HepG2 (cell line): ENCODE measurements around the gene LAMB2. TPM values are rescaled to one million over a fixed set of nuclear protein-coding genes. Genes with fewer than 3 reads are reported as not detected.

Experiments
- FIP1L1 ChIP-seq: fragments of 200-400 bp; formaldehyde crosslinking; IDR thresholded peaks from 2 replicates; pipeline ENCODE4 v1.6.1; 2018; ENCODE audit warnings: low read depth, mild to moderate bottlenecking, low read length, moderate library complexity, borderline replicate concordance; ENCODE audit not compliant: insufficient read depth
- FOXA1 ChIP-seq, 2 experiments: fragments of 450-650 bp in 1 of 2; sonication (generic) in 1 of 2; formaldehyde crosslinking in 1 of 2; IDR thresholded peaks; 2 replicates each; pipeline versions ENCODE4 v1.4.0 to v1.6.1; 2016 to 2020; ENCODE audit warnings: missing genetic modification reagents in 1 of 2
- GLI4 ChIP-seq: sonication (generic); formaldehyde crosslinking; IDR thresholded peaks from 2 replicates; pipeline ENCODE4 v1.5.1; 2020; ENCODE audit warnings: missing genetic modification reagents, mild to moderate bottlenecking, moderate library complexity, borderline replicate concordance
- KLF15 ChIP-seq: sonication (generic); formaldehyde crosslinking; IDR thresholded peaks from 2 replicates; pipeline ENCODE4 v1.8.1; 2023; ENCODE audit warnings: borderline replicate concordance, mild to moderate bottlenecking, inconsistent platforms, missing genetic modification reagents, mixed read lengths
- RORA ChIP-seq: sonication (generic); formaldehyde crosslinking; IDR thresholded peaks from 2 replicates; pipeline ENCODE4 v1.5.0; 2020; ENCODE audit warnings: mild to moderate bottlenecking, missing genetic modification reagents, moderate library complexity
- TCF12 ChIP-seq, 2 experiments: fragments of 450-650 bp in 1 of 2; sonication (generic) in 1 of 2; formaldehyde crosslinking in 1 of 2; IDR thresholded peaks; 2 replicates each; pipeline versions ENCODE4 v1.6.1 to v1.8.0; 2017 to 2022; ENCODE audit warnings: antibody characterized with exemption in 1 of 2, mild to moderate bottlenecking in 1 of 2, missing genetic modification reagents in 1 of 2, moderate library complexity in 1 of 2
- ZNF232 ChIP-seq: sonication (generic); formaldehyde crosslinking; IDR thresholded peaks from 2 replicates; pipeline ENCODE4 v1.4.0; 2020; ENCODE audit warnings: missing genetic modification reagents, borderline replicate concordance
- ZNF891 ChIP-seq: sonication (generic); formaldehyde crosslinking; IDR thresholded peaks from 2 replicates; pipeline ENCODE4 v1.5.0; 2020; ENCODE audit warnings: mild to moderate bottlenecking, missing genetic modification reagents
- polyA plus RNA-seq, 8 experiments: library from polyadenylated mRNA; depleted of rRNA in 3 of 8; stranded (reverse) in 7 of 8; unstranded in 1 of 8; fragments of >200 nt; fragmentation: Illumina TruSeq in 4 of 8; extraction: Trizol in 4 of 8; gene quantifications; 2 replicates each; pipeline versions ENCODE4 v1.2.1 to v1.2.3, GENCODE V29; 2011 to 2016; ENCODE audit warnings: low read depth in 4 of 8, missing spikeins in 1 of 8, mixed read lengths in 1 of 8; ENCODE audit not compliant: insufficient read depth in 1 of 8
- total RNA-seq, 5 experiments: library from RNA; depleted of rRNA; stranded (reverse); fragments of >200 nt; fragmentation: Illumina TruSeq; extraction: Trizol; gene quantifications; 2 replicates each; pipeline ENCODE4 v1.2.3, GENCODE V29; 2016; ENCODE audit warnings: low read depth in 1 of 5
- TF ChIP-seq, protein P1 (sequence below): sonication (generic); formaldehyde crosslinking; IDR thresholded peaks from 2 replicates; pipeline ENCODE4 v1.9.0; 2021; ENCODE audit warnings: missing genetic modification reagents, mild to moderate bottlenecking, borderline replicate concordance
- TF ChIP-seq, protein P2 (sequence below): sonication (generic); formaldehyde crosslinking; IDR thresholded peaks from 2 replicates; pipeline ENCODE4 v1.4.0; 2020; ENCODE audit warnings: missing genetic modification reagents
- TF ChIP-seq, protein P3 (sequence below): sonication (generic); formaldehyde crosslinking; IDR thresholded peaks from 2 replicates; pipeline ENCODE4 v1.5.0; 2020; ENCODE audit warnings: mild to moderate bottlenecking, low read depth, missing genetic modification reagents, borderline replicate concordance
- TF ChIP-seq, protein P4 (sequence below), 2 experiments: IDR thresholded peaks; 2 replicates each; pipeline ENCODE4 v1.6.1; 2011 to 2012; ENCODE audit warnings: low read length in 2 of 2, borderline replicate concordance in 1 of 2, low read depth in 1 of 2, mild to moderate bottlenecking in 1 of 2, moderate library complexity in 1 of 2
- TF ChIP-seq, protein P5 (sequence below): sonication (generic); formaldehyde crosslinking; IDR thresholded peaks from 2 replicates; pipeline ENCODE4 v1.4.0; 2020; ENCODE audit warnings: low read depth, missing genetic modification reagents

LAMB2 gene
- total and polyA plus RNA-seq, 2 of the 13 experiments (the other 11 are each of a cell fraction or from before 2014, with no cell fraction given), result 208 to 443 TPM

DNA sequence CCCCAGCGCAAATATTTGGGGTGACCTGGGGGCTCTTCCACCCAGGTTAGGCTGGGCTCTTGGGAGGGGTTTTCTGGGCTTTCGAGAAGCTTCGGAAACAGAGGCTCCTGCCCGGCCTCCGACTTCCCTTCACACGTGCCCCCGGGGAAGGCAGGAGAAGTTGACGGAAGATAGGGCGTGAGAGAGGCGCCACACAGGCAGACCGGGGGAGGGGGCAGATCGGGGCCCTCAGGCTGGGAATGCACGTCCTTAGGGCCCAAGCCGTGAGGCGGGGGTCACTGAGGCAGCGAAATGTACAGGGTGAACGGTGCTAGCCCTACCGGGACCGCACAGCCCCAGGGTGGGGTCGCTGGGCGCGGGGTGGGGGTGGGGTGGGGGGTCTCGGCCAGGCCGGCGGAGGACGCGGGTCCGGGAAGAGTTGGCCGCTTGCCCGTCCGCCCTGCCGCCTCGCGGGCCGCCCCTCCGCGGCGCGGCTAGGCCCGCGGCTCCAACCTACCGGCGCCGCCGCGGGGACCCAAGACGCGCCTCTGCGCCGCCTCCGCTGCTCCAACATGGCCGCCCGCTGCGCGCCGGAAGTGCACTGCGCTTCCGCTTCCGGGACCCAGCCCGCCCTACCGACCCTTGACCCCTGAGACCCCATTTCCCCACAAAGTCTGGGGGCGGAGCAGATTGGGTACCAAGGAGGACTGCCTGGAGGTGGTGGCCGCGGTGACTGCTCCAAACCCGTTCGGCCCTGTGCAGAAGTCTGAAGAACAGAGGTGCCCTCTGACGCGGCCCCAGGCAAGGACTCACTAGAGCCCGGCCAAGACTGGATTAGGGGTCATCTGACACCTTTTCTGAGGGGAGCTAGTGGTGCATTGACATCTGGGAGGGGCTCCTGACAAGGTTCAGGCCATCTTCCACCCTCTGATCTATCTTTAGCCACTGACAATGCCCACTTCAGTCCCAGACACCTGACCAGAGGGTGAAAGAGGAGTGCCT lies 33.2 kb upstream of the LAMB2 start, which contains the start of gene CCDC71 (continued):
- TF ChIP-seq, protein P1, sequence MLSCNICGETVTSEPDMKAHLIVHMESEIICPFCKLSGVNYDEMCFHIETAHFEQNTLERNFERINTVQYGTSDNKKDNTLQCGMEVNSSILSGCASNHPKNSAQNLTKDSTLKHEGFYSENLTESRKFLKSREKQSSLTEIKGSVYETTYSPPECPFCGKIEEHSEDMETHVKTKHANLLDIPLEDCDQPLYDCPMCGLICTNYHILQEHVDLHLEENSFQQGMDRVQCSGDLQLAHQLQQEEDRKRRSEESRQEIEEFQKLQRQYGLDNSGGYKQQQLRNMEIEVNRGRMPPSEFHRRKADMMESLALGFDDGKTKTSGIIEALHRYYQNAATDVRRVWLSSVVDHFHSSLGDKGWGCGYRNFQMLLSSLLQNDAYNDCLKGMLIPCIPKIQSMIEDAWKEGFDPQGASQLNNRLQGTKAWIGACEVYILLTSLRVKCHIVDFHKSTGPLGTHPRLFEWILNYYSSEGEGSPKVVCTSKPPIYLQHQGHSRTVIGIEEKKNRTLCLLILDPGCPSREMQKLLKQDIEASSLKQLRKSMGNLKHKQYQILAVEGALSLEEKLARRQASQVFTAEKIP (CRISPR knock-in tag), result no peak
- TF ChIP-seq GLI4 (CRISPR knock-in tag) (no peak), ZNF232 (CRISPR knock-in tag) (no peak), TCF12 (IDR thresholded peaks at IDR 0.05) (no peak), TCF12 (CRISPR knock-in tag; IDR thresholded peaks at IDR 0.05) (no peak), FIP1L1 (no peak), KLF15 (CRISPR knock-in tag) (no peak), FOXA1 (IDR thresholded peaks at IDR 0.05) (no peak), FOXA1 (CRISPR knock-in tag; IDR thresholded peaks at IDR 0.05) (no peak; the same call in 1 of the 2 replicates), RORA (no peak), ZNF891 (no peak)
- TF ChIP-seq, protein P2, sequence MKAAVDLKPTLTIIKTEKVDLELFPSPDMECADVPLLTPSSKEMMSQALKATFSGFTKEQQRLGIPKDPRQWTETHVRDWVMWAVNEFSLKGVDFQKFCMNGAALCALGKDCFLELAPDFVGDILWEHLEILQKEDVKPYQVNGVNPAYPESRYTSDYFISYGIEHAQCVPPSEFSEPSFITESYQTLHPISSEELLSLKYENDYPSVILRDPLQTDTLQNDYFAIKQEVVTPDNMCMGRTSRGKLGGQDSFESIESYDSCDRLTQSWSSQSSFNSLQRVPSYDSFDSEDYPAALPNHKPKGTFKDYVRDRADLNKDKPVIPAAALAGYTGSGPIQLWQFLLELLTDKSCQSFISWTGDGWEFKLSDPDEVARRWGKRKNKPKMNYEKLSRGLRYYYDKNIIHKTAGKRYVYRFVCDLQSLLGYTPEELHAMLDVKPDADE (CRISPR knock-in tag), result no peak
- TF ChIP-seq, protein P3, sequence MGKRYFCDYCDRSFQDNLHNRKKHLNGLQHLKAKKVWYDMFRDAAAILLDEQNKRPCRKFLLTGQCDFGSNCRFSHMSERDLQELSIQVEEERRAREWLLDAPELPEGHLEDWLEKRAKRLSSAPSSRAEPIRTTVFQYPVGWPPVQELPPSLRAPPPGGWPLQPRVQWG (CRISPR knock-in tag), result no peak
- TF ChIP-seq, protein P4, sequence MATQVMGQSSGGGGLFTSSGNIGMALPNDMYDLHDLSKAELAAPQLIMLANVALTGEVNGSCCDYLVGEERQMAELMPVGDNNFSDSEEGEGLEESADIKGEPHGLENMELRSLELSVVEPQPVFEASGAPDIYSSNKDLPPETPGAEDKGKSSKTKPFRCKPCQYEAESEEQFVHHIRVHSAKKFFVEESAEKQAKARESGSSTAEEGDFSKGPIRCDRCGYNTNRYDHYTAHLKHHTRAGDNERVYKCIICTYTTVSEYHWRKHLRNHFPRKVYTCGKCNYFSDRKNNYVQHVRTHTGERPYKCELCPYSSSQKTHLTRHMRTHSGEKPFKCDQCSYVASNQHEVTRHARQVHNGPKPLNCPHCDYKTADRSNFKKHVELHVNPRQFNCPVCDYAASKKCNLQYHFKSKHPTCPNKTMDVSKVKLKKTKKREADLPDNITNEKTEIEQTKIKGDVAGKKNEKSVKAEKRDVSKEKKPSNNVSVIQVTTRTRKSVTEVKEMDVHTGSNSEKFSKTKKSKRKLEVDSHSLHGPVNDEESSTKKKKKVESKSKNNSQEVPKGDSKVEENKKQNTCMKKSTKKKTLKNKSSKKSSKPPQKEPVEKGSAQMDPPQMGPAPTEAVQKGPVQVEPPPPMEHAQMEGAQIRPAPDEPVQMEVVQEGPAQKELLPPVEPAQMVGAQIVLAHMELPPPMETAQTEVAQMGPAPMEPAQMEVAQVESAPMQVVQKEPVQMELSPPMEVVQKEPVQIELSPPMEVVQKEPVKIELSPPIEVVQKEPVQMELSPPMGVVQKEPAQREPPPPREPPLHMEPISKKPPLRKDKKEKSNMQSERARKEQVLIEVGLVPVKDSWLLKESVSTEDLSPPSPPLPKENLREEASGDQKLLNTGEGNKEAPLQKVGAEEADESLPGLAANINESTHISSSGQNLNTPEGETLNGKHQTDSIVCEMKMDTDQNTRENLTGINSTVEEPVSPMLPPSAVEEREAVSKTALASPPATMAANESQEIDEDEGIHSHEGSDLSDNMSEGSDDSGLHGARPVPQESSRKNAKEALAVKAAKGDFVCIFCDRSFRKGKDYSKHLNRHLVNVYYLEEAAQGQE (IDR thresholded peaks at IDR 0.05; ENCODE audit: borderline replicate concordance in 1 of 2, low read depth in 1 of 2, low read length in 2 of 2), result peak in 1 of 2 experiments; percentile 42; a peak in 1 of 4 replicates
- TF ChIP-seq, protein P5, sequence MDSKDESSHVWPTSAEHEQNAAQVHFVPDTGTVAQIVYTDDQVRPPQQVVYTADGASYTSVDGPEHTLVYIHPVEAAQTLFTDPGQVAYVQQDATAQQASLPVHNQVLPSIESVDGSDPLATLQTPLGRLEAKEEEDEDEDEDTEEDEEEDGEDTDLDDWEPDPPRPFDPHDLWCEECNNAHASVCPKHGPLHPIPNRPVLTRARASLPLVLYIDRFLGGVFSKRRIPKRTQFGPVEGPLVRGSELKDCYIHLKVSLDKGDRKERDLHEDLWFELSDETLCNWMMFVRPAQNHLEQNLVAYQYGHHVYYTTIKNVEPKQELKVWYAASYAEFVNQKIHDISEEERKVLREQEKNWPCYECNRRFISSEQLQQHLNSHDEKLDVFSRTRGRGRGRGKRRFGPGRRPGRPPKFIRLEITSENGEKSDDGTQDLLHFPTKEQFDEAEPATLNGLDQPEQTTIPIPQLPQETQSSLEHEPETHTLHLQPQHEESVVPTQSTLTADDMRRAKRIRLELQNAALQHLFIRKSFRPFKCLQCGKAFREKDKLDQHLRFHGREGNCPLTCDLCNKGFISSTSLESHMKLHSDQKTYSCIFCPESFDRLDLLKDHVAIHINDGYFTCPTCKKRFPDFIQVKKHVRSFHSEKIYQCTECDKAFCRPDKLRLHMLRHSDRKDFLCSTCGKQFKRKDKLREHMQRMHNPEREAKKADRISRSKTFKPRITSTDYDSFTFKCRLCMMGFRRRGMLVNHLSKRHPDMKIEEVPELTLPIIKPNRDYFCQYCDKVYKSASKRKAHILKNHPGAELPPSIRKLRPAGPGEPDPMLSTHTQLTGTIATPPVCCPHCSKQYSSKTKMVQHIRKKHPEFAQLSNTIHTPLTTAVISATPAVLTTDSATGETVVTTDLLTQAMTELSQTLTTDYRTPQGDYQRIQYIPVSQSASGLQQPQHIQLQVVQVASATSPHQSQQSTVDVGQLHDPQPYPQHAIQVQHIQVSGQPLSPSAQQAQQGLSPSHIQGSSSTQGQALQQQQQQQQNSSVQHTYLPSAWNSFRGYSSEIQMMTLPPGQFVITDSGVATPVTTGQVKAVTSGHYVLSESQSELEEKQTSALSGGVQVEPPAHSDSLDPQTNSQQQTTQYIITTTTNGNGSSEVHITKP (CRISPR knock-in tag), result no peak
